ENCODE results near the gene FAT1.

- TF ChIP-seq, protein P1, sequence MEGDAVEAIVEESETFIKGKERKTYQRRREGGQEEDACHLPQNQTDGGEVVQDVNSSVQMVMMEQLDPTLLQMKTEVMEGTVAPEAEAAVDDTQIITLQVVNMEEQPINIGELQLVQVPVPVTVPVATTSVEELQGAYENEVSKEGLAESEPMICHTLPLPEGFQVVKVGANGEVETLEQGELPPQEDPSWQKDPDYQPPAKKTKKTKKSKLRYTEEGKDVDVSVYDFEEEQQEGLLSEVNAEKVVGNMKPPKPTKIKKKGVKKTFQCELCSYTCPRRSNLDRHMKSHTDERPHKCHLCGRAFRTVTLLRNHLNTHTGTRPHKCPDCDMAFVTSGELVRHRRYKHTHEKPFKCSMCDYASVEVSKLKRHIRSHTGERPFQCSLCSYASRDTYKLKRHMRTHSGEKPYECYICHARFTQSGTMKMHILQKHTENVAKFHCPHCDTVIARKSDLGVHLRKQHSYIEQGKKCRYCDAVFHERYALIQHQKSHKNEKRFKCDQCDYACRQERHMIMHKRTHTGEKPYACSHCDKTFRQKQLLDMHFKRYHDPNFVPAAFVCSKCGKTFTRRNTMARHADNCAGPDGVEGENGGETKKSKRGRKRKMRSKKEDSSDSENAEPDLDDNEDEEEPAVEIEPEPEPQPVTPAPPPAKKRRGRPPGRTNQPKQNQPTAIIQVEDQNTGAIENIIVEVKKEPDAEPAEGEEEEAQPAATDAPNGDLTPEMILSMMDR (IDR thresholded peaks at IDR 0.05), result no peak
- TF ChIP-seq POLR2A (IDR thresholded peaks at IDR 0.05), result no peak
These were observed 16.3 kb upstream of the FAT1 start for GRCh38 chr4:186739802-186740434.
